Neutrophil (primary cell): ENCODE results near the gene KYAT1.

Source experiments
- H3K27ac ChIP-seq: fragments of 200-600 bp; sonication (generic); 2 replicates; pipeline ENCODE4 v1.5.1; 2016; ENCODE audit warnings: mild to moderate bottlenecking, moderate library complexity
- H3K27me3 ChIP-seq: fragments of 200-600 bp; sonication (generic); 2 replicates; pipeline ENCODE4 v1.6.0; 2016; ENCODE audit warnings: mild to moderate bottlenecking
- H3K36me3 ChIP-seq: fragments of 200-600 bp; sonication (generic); 2 replicates; pipeline ENCODE4 v1.5.1; 2017
- H3K4me1 ChIP-seq, 2 experiments: fragments of 200-600 bp in 1 of 2; sonication (generic) in 1 of 2; 1 replicate in 1 of 2; 2 replicates in 1 of 2; pipeline versions ENCODE4 v1.5.1 to v1.6.1; 2013 to 2016; ENCODE audit warnings: low read depth in 1 of 2, low read length in 1 of 2, mild to moderate bottlenecking in 1 of 2, moderate library complexity in 1 of 2; ENCODE audit not compliant: control insufficient read depth in 1 of 2, insufficient read depth in 1 of 2
- H3K4me3 ChIP-seq, 2 experiments: fragments of 200-600 bp in 1 of 2; sonication (generic) in 1 of 2; 1 replicate in 1 of 2; 2 replicates in 1 of 2; pipeline ENCODE4 v1.5.1; 2013 to 2016; ENCODE audit warnings: low read depth in 1 of 2, low read length in 1 of 2, mild to moderate bottlenecking in 1 of 2, moderate library complexity in 1 of 2
- H3K9me3 ChIP-seq: fragments of 200-600 bp; sonication (generic); 2 replicates; pipeline ENCODE4 v1.5.1; 2016
- TF ChIP-seq, protein P1 (sequence below): fragments of 200-600 bp; sonication (generic); IDR thresholded peaks from 2 replicates; pipeline ENCODE4 v1.5.1; 2016; ENCODE audit warnings: antibody characterized with exemption

The KYAT1 gene

DNA sequence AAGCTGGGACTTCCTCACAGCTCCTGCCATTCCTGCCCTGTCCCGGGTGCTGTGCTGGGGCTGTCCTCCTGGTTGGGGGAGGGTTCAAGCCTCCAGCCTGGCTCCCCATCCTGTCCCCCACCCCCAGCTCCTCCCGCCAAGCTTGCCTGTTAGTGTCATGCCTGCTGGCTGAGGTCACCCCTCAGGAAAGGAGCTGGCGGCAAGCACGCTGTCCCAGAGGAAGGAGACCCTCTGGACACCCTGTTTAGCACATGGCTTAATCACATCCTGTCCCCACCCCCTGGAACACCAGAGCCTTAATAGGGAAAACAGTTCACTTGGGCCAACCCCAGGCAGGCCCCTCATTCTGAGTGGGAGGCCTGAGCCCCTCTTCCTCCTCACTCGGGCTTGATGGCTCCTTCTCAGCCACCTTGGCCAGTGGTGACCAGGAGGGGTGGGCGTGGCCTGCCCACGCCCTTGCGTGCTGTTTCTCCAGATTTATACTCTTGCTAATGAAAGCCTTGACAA, 29.8 kb upstream of the KYAT1 start:
- H3K36me3 ChIP-seq: peaks cover 58% of the 10 kb centered on the region
- no peaks in the 10 kb centered on the region for H3K9me3 ChIP-seq
- no peaks in the 10 kb centered on the region for H3K27me3 ChIP-seq
- H3K27ac ChIP-seq: no peak overlapping the region
- H3K4me1 ChIP-seq: no peaks in the 10 kb centered on the region
- TF ChIP-seq, protein P1, sequence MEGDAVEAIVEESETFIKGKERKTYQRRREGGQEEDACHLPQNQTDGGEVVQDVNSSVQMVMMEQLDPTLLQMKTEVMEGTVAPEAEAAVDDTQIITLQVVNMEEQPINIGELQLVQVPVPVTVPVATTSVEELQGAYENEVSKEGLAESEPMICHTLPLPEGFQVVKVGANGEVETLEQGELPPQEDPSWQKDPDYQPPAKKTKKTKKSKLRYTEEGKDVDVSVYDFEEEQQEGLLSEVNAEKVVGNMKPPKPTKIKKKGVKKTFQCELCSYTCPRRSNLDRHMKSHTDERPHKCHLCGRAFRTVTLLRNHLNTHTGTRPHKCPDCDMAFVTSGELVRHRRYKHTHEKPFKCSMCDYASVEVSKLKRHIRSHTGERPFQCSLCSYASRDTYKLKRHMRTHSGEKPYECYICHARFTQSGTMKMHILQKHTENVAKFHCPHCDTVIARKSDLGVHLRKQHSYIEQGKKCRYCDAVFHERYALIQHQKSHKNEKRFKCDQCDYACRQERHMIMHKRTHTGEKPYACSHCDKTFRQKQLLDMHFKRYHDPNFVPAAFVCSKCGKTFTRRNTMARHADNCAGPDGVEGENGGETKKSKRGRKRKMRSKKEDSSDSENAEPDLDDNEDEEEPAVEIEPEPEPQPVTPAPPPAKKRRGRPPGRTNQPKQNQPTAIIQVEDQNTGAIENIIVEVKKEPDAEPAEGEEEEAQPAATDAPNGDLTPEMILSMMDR: no peak
- H3K4me3 ChIP-seq: no peak overlapping the region

DNA sequence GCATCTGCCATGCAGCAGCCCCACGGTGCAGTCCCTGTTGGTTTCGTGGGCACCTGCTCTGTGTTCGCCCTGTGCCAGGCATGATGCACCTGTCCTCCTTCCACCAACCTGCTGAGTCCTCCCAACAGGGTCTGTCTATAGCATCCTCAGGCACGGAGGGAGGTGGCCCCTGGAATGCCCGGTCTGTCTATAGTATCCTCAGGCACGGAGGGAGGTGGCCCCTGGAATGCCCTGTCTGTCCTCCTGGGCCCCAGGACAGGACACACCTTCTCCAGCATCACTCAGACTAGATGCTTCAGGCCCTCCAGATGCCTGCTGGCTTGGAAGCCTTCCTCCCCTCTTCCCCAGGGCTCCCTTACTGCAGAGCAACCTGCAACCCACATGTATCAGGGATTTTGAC, 29.2 kb upstream of the KYAT1 start:
- Histone ChIP-seq H3K9me3 (no peaks in the 10 kb centered on the region), H3K4me3 (no peak overlapping the region), H3K4me1 (no peaks in the 10 kb centered on the region), H3K36me3 (peaks cover 52% of the 10 kb centered on the region), H3K27ac (no peak overlapping the region), H3K27me3 (no peaks in the 10 kb centered on the region)
- TF ChIP-seq, protein P1: no peak

DNA sequence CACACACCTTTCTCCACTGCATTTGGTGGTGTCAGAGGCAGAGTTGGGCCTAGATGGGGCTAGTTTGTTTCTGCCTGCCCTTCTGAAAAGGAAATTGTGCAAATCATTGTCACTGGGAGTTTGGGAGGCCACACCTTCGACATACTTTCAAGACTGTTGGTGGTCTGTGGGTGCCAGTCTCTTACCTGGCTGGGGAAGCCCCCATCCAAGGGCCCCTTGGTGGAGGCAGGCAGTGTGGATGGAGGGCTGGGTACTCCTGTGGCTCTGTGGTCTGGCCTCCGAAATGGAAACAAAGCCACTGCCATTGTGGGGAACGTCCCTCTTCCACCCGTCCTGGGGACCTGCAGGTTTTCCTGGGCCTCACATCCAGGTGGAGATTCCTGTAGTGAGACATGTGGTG, 28.1 kb upstream of the KYAT1 start:
- TF ChIP-seq, protein P1: no peak
- Histone ChIP-seq H3K27me3 (no peaks in the 10 kb centered on the region), H3K4me1 (no peaks in the 10 kb centered on the region), H3K4me3 (no peak overlapping the region), H3K9me3 (no peaks in the 10 kb centered on the region), H3K27ac (no peak overlapping the region), H3K36me3 (peaks cover 50% of the 10 kb centered on the region)

DNA sequence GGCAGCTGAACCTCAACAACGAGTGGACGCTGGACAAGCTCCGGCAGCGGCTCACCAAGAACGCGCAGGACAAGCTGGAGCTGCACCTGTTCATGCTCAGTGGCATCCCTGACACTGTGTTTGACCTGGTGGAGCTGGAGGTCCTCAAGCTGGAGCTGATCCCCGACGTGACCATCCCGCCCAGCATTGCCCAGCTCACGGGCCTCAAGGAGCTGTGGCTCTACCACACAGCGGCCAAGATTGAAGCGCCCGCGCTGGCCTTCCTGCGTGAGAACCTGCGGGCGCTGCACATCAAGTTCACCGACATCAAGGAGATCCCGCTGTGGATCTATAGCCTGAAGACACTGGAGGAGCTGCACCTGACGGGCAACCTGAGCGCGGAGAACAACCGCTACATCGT, 26.6 kb upstream of the KYAT1 start:
- Histone ChIP-seq H3K9me3 (no peaks in the 10 kb centered on the region), H3K27ac (no peak overlapping the region), H3K27me3 (no peaks in the 10 kb centered on the region), H3K4me1 (no peaks in the 10 kb centered on the region), H3K36me3 (peaks cover 45% of the 10 kb centered on the region), H3K4me3 (no peak overlapping the region)
- TF ChIP-seq, protein P1: no peak

DNA sequence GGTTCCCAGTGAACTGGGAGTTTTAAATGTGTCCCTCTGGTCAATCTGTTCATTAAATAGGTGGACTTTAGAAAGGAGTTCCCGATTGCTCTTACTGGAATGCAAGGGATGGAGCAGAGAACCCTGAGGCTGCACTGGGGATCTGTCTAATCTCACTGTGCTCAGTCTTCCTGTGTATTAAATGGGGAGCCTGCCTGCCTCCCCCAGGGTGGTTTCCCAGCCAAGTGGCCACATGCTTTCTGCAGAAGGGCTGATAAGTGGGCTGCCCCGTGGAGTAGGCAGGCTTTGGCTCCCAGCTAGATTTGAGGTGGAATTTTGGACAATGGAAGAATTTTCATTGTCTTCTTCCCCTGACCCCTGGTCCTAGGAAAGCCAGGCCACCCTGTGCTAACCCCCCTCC, 25.0 kb upstream of the KYAT1 start:
- peaks cover 43% of the 10 kb centered on the region for H3K36me3 ChIP-seq
- H3K4me1 ChIP-seq: peaks cover 13 to 15% of the 10 kb centered on the region in 2 experiments
- TF ChIP-seq, protein P1: no peak
- H3K9me3 ChIP-seq: no peaks in the 10 kb centered on the region
- H3K4me3 ChIP-seq: no peak overlapping the region
- no peaks in the 10 kb centered on the region for H3K27me3 ChIP-seq
- no peak overlapping the region for H3K27ac ChIP-seq

DNA sequence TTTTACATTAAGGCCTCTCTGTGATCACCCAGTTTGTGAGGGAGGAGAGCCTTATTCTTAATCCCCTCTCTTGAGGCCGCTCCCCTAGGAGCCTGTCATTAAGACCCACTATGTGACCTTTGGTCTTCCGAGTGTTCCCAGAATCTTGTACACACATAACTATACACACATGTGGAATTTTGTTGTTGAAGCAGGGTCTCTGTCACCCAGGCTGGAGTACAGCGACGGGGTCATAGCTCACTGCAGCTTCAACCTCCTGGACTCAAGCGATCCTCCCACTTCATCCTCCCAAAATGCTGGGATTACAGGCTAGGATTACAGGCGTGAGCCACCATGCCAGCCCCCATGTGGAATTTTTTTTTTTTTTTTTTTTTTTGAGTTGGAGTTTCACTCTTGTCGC, 24.2 kb upstream of the KYAT1 start:
- no peaks in the 10 kb centered on the region for H3K27me3 ChIP-seq
- H3K36me3 ChIP-seq: peaks cover 41% of the 10 kb centered on the region
- no peaks in the 10 kb centered on the region for H3K9me3 ChIP-seq
- H3K4me3 ChIP-seq: no peak overlapping the region
- H3K4me1 ChIP-seq: peaks cover 13 to 15% of the 10 kb centered on the region in 2 experiments
- no peak overlapping the region for H3K27ac ChIP-seq
- TF ChIP-seq, protein P1: no peak
